Adrenal gland (tissue), 12 donors: ENCODE data around the gene ENPP7. TPM values are rescaled to one million over a fixed set of nuclear protein-coding genes. Genes with fewer than 3 reads are reported as not detected.

Experiments used
- DNase-seq, 7 donors: peaks; one replicate each; pipeline ENCODE4 v3.0.0-alpha.2; 2019 to 2020
- H3K27ac ChIP-seq, 5 donors: fragments of 200-600 bp; sonication (generic) in 4 of 5; 1 replicate in 3 of 5; 2 replicates in 2 of 5; pipeline versions ENCODE4 v1.5.1 to v1.8.0; 2016 to 2020; ENCODE audit warnings: mild to moderate bottlenecking in 1 of 5
- H3K27me3 ChIP-seq: fragments of 200-600 bp; 2 replicates; pipeline ENCODE4 v1.8.0; 2021
- H3K36me3 ChIP-seq, 2 donors: fragments of 200-600 bp; replicated peaks in 1 of 2; 1 replicate in 1 of 2; 2 replicates in 1 of 2; pipeline versions ENCODE4 v1.5.1 to v1.8.0; 2018 to 2022
- H3K4me1 ChIP-seq, 2 donors: fragments of 200-600 bp; replicated peaks in 1 of 2; 1 replicate in 1 of 2; 2 replicates in 1 of 2; pipeline versions ENCODE4 v1.5.1 to v1.8.0; 2018 to 2021
- H3K4me3 ChIP-seq, 4 donors: fragments of 200-600 bp; sonication (generic) in 3 of 4; one replicate each; pipeline ENCODE4 v1.5.1; 2016 to 2018
- H3K9me3 ChIP-seq, 3 donors: fragments of 200-600 bp; sonication (generic) in 1 of 3; replicated peaks in 1 of 3; 1 replicate in 2 of 3; 2 replicates in 1 of 3; pipeline versions ENCODE4 v1.5.1 to v1.8.0; 2016 to 2021
- CTCF ChIP-seq, 6 experiments: fragments of 450-650 bp in 4 of 6; fragments of 200-600 bp in 2 of 6; sonication (generic) in 1 of 6; IDR thresholded peaks; 1 replicate in 5 of 6; 2 replicates in 1 of 6; pipeline versions ENCODE4 v1.5.1 to v1.8.0; 2016 to 2021; ENCODE audit warnings: antibody characterized with exemption in 6 of 6, mild to moderate bottlenecking in 2 of 6, moderate library complexity in 1 of 6
- POLR2A ChIP-seq, 2 donors: fragments of 450-650 bp; IDR thresholded peaks; one replicate each; pipeline ENCODE4 v1.6.1; 2017; ENCODE audit warnings: antibody characterized with exemption in 2 of 2, mild to moderate bottlenecking in 2 of 2, moderate library complexity in 1 of 2
- WGBS, 4 donors: extraction: QIAGEN DNeasy Blood & Tissue Kit in 2 of 4; methylation state at CpG; one replicate each; pipeline versions ENCODE4 v1.1.5 to v1.1.7; 2013 to 2017; 5-methylcytosine and 5-hydroxymethylcytosine counted together
- intact Hi-C, 2 donors: fragments of 100-400 bp; cut with DNase I; formaldehyde crosslinking; loops; one replicate each; pipeline versions ENCODE4 v1.14.1 to v1.15.0; 2022 to 2023
- polyA plus RNA-seq, 3 donors: library from polyadenylated mRNA; stranded (reverse); fragments of 200-250 nt in 2 of 3; fragments of 350-450 nt in 1 of 3; fragmentation: Illumina TruSeq in 1 of 3; extraction: RNeasy Lipid Tissue Mini Kit (QIAGEN cat#74804) in 1 of 3; gene quantifications; one replicate each; pipeline ENCODE4 v1.2.3, GENCODE V29; 2013 to 2014
- total RNA-seq, 9 donors: library from RNA; depleted of rRNA in 4 of 9; stranded (reverse); fragments of >200 nt in 4 of 9; fragments of 120-200 nt in 1 of 9; fragmentation: NEBNext Ultra II Directional in 1 of 9; extraction: Animal tissue kit (Norgen Biotek cat#: 25700) in 1 of 9; gene quantifications; one replicate each; pipeline versions ENCODE4 v1.1.0 to v1.2.4, GENCODE V29; 2013 to 2023
- donor health status: healthy with polysubstance abuse.
- donor health status: Bipolar disorder and iron deficiency.
- donor health status: DM: yes; HTN: yes; CAD: no.
- donor health status: DM: no; HTN: no; CAD: no.
- donor health status: DM: no; HTN: no; CAD: no.
- donor health status: DM: yes; HTN: yes; CAD: no.

Gene ENPP7
- total and polyA plus RNA-seq, 12 donors, result 0.39 TPM; not detected in 11

GRCh38 chr17:79774561-79774975 lies 43.8 kb downstream of the ENPP7 start:
- DNase-seq, result no peak

DNA sequence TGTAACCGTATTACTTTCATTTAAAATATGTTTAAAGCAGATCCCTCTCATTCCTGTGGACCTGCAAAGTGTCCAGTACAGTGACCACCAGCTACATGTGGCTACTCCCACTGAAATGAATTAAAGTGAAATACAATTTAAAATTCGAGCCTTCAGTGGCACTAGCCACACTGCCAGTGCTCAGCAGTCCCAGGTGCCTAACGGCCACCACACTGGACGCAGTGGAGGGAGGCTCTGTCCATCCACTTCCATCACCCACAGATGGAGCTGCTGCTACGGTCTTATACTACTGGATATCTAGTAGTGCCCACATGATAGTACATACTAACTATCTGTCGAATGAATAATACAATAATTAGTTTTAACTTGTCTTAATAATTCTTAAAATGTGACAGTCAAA lies 44.9 kb downstream of the ENPP7 start:
- Histone ChIP-seq H3K27ac (no peak overlapping the region), H3K36me3 (no peaks in the 10 kb centered on the region), H3K9me3 (no peaks in the 10 kb centered on the region), H3K4me1 (peaks cover 7 to 8% of the 10 kb centered on the region in 2 donors), H3K4me3 (no peak overlapping the region), H3K27me3 (peaks cover 58% of the 10 kb centered on the region)
- no peak for TF ChIP-seq POLR2A (IDR thresholded peaks at IDR 0.05)
- no peak for TF ChIP-seq CTCF (IDR thresholded peaks at IDR 0.05)
- 70 to 87% (median 76%) methylated on average over 6 of the region's 6 CpGs for WGBS, 4 donors
- intact Hi-C loops, result no loop called here
- DNase-seq, result no peak

More at GRCh38 chr17:79774561-79774975, 43.8 kb downstream of the ENPP7 start:
- Histone ChIP-seq H3K36me3 (no peaks in the 10 kb centered on the region), H3K4me1 (peaks cover 7 to 8% of the 10 kb centered on the region in 2 donors), H3K27me3 (peaks cover 58% of the 10 kb centered on the region), H3K27ac (no peak overlapping the region), H3K9me3 (no peaks in the 10 kb centered on the region), H3K4me3 (no peak overlapping the region)
- intact Hi-C loops, result no loop called here
- TF ChIP-seq POLR2A (IDR thresholded peaks at IDR 0.05), result no peak
- no peak for TF ChIP-seq CTCF (IDR thresholded peaks at IDR 0.05)
- 77 to 81% (median 80%) methylated on average over 7 to 8 of the region's 8 CpGs for WGBS, 4 donors

DNA sequence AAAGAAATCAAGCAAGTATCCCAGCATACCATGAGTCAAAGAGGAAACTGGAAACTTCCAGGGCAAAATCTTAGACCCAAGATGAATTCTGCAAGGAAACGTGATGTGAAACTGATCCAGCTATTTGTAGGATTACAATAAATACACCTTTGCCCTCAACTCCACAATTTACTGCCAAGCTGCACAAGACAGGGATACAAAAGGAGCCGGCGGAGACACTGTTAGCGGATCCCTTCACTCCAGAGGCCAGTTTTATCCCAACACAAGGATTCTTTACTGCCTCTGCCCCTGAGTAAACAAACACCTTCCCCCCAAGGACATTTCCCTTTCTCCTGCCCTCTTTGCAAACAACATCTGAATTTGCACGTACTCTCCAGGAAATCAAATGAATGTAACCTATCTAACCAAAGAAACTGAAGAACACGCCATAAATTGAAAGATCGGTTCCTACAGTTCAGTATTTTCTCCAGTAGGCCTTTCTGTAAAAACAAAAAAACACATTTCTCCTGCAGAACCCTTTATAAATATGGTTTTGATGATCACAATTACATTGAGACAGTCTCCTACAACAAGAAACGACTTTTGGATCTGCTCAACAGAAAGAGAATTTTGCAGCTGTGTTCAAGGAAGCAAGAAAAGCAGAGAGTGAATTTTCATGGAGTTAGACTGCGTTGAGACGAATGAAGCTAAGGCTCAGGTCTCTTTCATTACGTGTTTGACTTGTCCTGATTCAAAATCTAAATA lies 45.8 kb downstream of the ENPP7 start:
- intact Hi-C loops, result no loop called here
- Histone ChIP-seq H3K4me1 (peaks cover 7 to 8% of the 10 kb centered on the region in 2 donors), H3K27ac (no peak overlapping the region), H3K36me3 (no peaks in the 10 kb centered on the region), H3K27me3 (peaks cover 57% of the 10 kb centered on the region), H3K4me3 (no peak overlapping the region), H3K9me3 (no peaks in the 10 kb centered on the region)
- no peak for DNase-seq
- WGBS, 4 donors, result 60 to 68% (median 62%) methylated on average over 11 of the region's 11 CpGs
- TF ChIP-seq POLR2A (IDR thresholded peaks at IDR 0.05), result no peak
- no peak for TF ChIP-seq CTCF (IDR thresholded peaks at IDR 0.05)

- no peaks in the 10 kb centered on the region for H3K9me3 ChIP-seq
- peak overlapping the region in 1 of 4 donors; percentile 59 for H3K4me3 ChIP-seq
- intact Hi-C loops, result no loop called here
- peaks cover 7 to 8% of the 10 kb centered on the region in 2 donors for H3K4me1 ChIP-seq
- peak in 5 of 7 donors; percentile 54 to 73 (median 63) for DNase-seq
- TF ChIP-seq POLR2A (IDR thresholded peaks at IDR 0.05) (no peak), CTCF (IDR thresholded peaks at IDR 0.05) (peak in 1 of 6 experiments; percentile 23)
- no peaks in the 10 kb centered on the region for H3K36me3 ChIP-seq
- WGBS, 4 donors, result 7 to 12% (median 8%) methylated on average over 28 to 51 of the region's 51 CpGs
- H3K27me3 ChIP-seq, result peaks cover 49% of the 10 kb centered on the region
- peak overlapping the region in 1 of 5 donors; percentile 72 for H3K27ac ChIP-seq
Measured at GRCh38 chr17:79777120-79777893, 46.6 kb downstream of the ENPP7 start.
